Uterus (tissue), 4 donors: ENCODE data around the gene COX4I1. TPM values are rescaled to one million over a fixed set of nuclear protein-coding genes. Genes with fewer than 3 reads are reported as not detected.

Source experiments
- DNase-seq, 2 donors: peaks; one replicate each; pipeline ENCODE4 v3.0.0-alpha.2; 2019 to 2020
- H3K27ac ChIP-seq, 2 donors: fragments of 200-600 bp; sonication (generic); 1 replicate in 1 of 2; 2 replicates in 1 of 2; pipeline ENCODE4 v1.5.1; 2016 to 2018
- H3K27me3 ChIP-seq, 2 donors: fragments of 200-600 bp; sonication (generic); one replicate each; pipeline ENCODE4 v1.5.1; 2018 to 2019; ENCODE audit warnings: control low read depth in 1 of 2
- H3K36me3 ChIP-seq, 2 donors: fragments of 200-600 bp; sonication (generic); one replicate each; pipeline ENCODE4 v1.5.1; 2019; ENCODE audit warnings: control low read depth in 1 of 2
- H3K4me1 ChIP-seq, 2 donors: fragments of 200-600 bp; sonication (generic); one replicate each; pipeline ENCODE4 v1.5.1; 2018 to 2019; ENCODE audit warnings: control low read depth in 1 of 2
- H3K4me3 ChIP-seq, 2 donors: fragments of 200-600 bp; sonication (generic); 1 replicate in 1 of 2; 2 replicates in 1 of 2; pipeline ENCODE4 v1.5.1; 2018 to 2019; ENCODE audit warnings: mild to moderate bottlenecking in 1 of 2
- H3K9me3 ChIP-seq, 2 donors: fragments of 200-600 bp; sonication (generic); one replicate each; pipeline ENCODE4 v1.5.1; 2019; ENCODE audit warnings: control low read depth in 1 of 2
- CTCF ChIP-seq, 4 experiments: fragments of 200-600 bp in 2 of 4; fragments of 450-650 bp in 2 of 4; sonication (generic) in 2 of 4; IDR thresholded peaks; one replicate each; pipeline ENCODE4 v1.5.1; 2016 to 2019; ENCODE audit warnings: antibody characterized with exemption in 4 of 4, mild to moderate bottlenecking in 2 of 4, moderate library complexity in 1 of 4
- POLR2A ChIP-seq, 2 donors: fragments of 450-650 bp; IDR thresholded peaks; one replicate each; pipeline ENCODE4 v1.6.1; 2016; ENCODE audit warnings: antibody characterized with exemption in 2 of 2, mild to moderate bottlenecking in 1 of 2, moderate library complexity in 1 of 2
- intact Hi-C: fragments of 100-400 bp; cut with DNase I; formaldehyde crosslinking; loops from one replicate; pipeline ENCODE4 v1.15.1; 2023; ENCODE audit warnings: low total_unique reads
- total RNA-seq, 4 donors: library from RNA; depleted of rRNA in 3 of 4; stranded (reverse); fragments of >200 nt in 3 of 4; gene quantifications; one replicate each; pipeline versions ENCODE4 v1.1.0 to v1.2.4, GENCODE V29; 2014 to 2023
- donor health status: DM: yes; HTN: yes; CAD: no.

The COX4I1 gene
- total RNA-seq, 4 donors from 2014 or later, result 199 to 836 (median 287) TPM

GRCh38 chr16:85839681-85840240 lies 40.3 kb downstream of the COX4I1 start:
- no peak overlapping the region for H3K27ac ChIP-seq
- H3K36me3 ChIP-seq, result no peaks in the 10 kb centered on the region
- intact Hi-C loops, result no loop called here
- H3K9me3 ChIP-seq, result no peaks in the 10 kb centered on the region
- DNase-seq, result no peak
- no peaks in the 10 kb centered on the region for H3K4me1 ChIP-seq
- peaks cover 0 to 22% of the 10 kb centered on the region in 2 donors for H3K27me3 ChIP-seq
- no peak for TF ChIP-seq POLR2A (IDR thresholded peaks at IDR 0.05)
- no peak for TF ChIP-seq CTCF (IDR thresholded peaks at IDR 0.05)
- no peak overlapping the region for H3K4me3 ChIP-seq

GRCh38 chr16:85840395-85840794 lies 40.9 kb downstream of the COX4I1 start:
- H3K4me3 ChIP-seq, result no peak overlapping the region
- intact Hi-C loops, result no loop called here
- TF ChIP-seq POLR2A (IDR thresholded peaks at IDR 0.05) (no peak), CTCF (IDR thresholded peaks at IDR 0.05) (no peak)
- H3K9me3 ChIP-seq, result no peaks in the 10 kb centered on the region
- H3K27me3 ChIP-seq, result peaks cover 0 to 22% of the 10 kb centered on the region in 2 donors
- no peaks in the 10 kb centered on the region for H3K36me3 ChIP-seq
- no peak for DNase-seq
- H3K4me1 ChIP-seq, result no peaks in the 10 kb centered on the region
- H3K27ac ChIP-seq, result no peak overlapping the region

GRCh38 chr16:85840801-85841200 lies 41.3 kb downstream of the COX4I1 start:
- DNase-seq, result no peak
- H3K4me3 ChIP-seq, result no peak overlapping the region
- TF ChIP-seq POLR2A (IDR thresholded peaks at IDR 0.05), result no peak
- TF ChIP-seq CTCF (IDR thresholded peaks at IDR 0.05), result no peak
- no peaks in the 10 kb centered on the region for H3K9me3 ChIP-seq
- no peaks in the 10 kb centered on the region for H3K4me1 ChIP-seq
- peaks cover 0 to 22% of the 10 kb centered on the region in 2 donors for H3K27me3 ChIP-seq
- H3K27ac ChIP-seq, result no peak overlapping the region
- H3K36me3 ChIP-seq, result no peaks in the 10 kb centered on the region
- intact Hi-C loops, result no loop called here

- Histone ChIP-seq H3K9me3 (no peaks in the 10 kb centered on the region), H3K36me3 (no peaks in the 10 kb centered on the region), H3K4me1 (no peaks in the 10 kb centered on the region), H3K27me3 (peaks cover 0 to 13% of the 10 kb centered on the region in 2 donors), H3K27ac (no peak overlapping the region), H3K4me3 (no peak overlapping the region)
- no peak for TF ChIP-seq CTCF (IDR thresholded peaks at IDR 0.05)
- TF ChIP-seq POLR2A (IDR thresholded peaks at IDR 0.05), result no peak
- intact Hi-C loops, result no loop called here
- DNase-seq, result no peak
Measured at GRCh38 chr16:85842435-85842834, 42.9 kb downstream of the COX4I1 start.

GRCh38 chr16:85842848-85843247 lies 43.4 kb downstream of the COX4I1 start:
- DNase-seq, result no peak
- intact Hi-C loops, result no loop called here
- Histone ChIP-seq H3K4me1 (no peaks in the 10 kb centered on the region), H3K27ac (no peak overlapping the region), H3K9me3 (no peaks in the 10 kb centered on the region), H3K36me3 (no peaks in the 10 kb centered on the region), H3K27me3 (peaks cover 0 to 9% of the 10 kb centered on the region in 2 donors), H3K4me3 (no peak overlapping the region)
- no peak for TF ChIP-seq CTCF (IDR thresholded peaks at IDR 0.05)
- no peak for TF ChIP-seq POLR2A (IDR thresholded peaks at IDR 0.05)
